ENCODE data around the gene MACC1. TPM values are rescaled to one million over a fixed set of nuclear protein-coding genes. Genes with fewer than 3 reads are reported as not detected.

MACC1 gene
- total RNA-seq, 4 donors from 2014 or later, result 0.33 to 11.6 (median 0.44) TPM; not detected in 1

- TF ChIP-seq CTCF (IDR thresholded peaks at IDR 0.05; ENCODE audit: low read depth), result no peak
Observed at GRCh38 chr7:20222219-20222828, 5.1 kb upstream of the MACC1 start.

- TF ChIP-seq CTCF (IDR thresholded peaks at IDR 0.05; ENCODE audit: low read depth), result no peak
Observed at GRCh38 chr7:20220921-20221547, 3.9 kb upstream of the MACC1 start.

- TF ChIP-seq CTCF (IDR thresholded peaks at IDR 0.05; ENCODE audit: low read depth), result no peak
Observed at GRCh38 chr7:20220293-20220761, 3.1 kb upstream of the MACC1 start.

GRCh38 chr7:20219446-20220292 is 2.5 kb upstream of the MACC1 start:
- TF ChIP-seq CTCF (IDR thresholded peaks at IDR 0.05; ENCODE audit: low read depth), result no peak

GRCh38 chr7:20219062-20219445 is 1.9 kb upstream of the MACC1 start:
- TF ChIP-seq CTCF (IDR thresholded peaks at IDR 0.05; ENCODE audit: low read depth), result no peak

- TF ChIP-seq CTCF (IDR thresholded peaks at IDR 0.05; ENCODE audit: low read depth), result no peak
Observed at GRCh38 chr7:20218279-20218678, 1.1 kb upstream of the MACC1 start.

All from subcutaneous adipose tissue (tissue), 4 donors.